PC-9 (cell line): ENCODE results near the gene VSIG8. TPM values are rescaled to one million over a fixed set of nuclear protein-coding genes. Genes with fewer than 3 reads are reported as not detected.

ENCODE experiments used
- BruUV-seq: library from RNA; stranded (reverse); fragments of 400-500 nt; replicated peaks from 2 replicates; lab custom pipeline; 2021; lab: Mats Ljungman, UMichigan
- CTCF ChIA-PET: fragments of 300-600 bp; sonication (Branson Sonifier 250); formaldehyde crosslinking; loops from one replicate; lab custom pipeline; 2022; ENCODE audit warnings: antibody characterized with exemption; lab: Charles Lee
- POLR2A ChIA-PET: fragments of 300-600 bp; sonication (Branson Sonifier 250); formaldehyde crosslinking; loops from one replicate; lab custom pipeline; 2022; ENCODE audit warnings: antibody characterized with exemption; ENCODE audit not compliant: unreplicated experiment; lab: Charles Lee
- DNase-seq, 2 experiments: peaks; one replicate each; pipeline versions ENCODE4 v3.0.0 to v3.0.0-alpha.2; 2015 to 2022; ENCODE audit warnings: mixed read lengths in 1 of 2
- H2AFZ ChIP-seq: fragments of 200-600 bp; sonication (generic); 2 replicates; pipeline ENCODE4 v1.8.1; 2017; ENCODE audit warnings: antibody characterized with exemption
- H3F3A ChIP-seq: fragments of 200-600 bp; sonication (generic); 2 replicates; pipeline ENCODE4 v1.8.1; 2017; ENCODE audit warnings: antibody characterized with exemption, mild to moderate bottlenecking, low read depth; ENCODE audit not compliant: insufficient read depth
- H3K27ac ChIP-seq: fragments of 200-600 bp; sonication (generic); 2 replicates; pipeline ENCODE4 v1.6.1; 2016; ENCODE audit warnings: mixed run types
- H3K27me3 ChIP-seq: fragments of 200-600 bp; sonication (generic); 2 replicates; pipeline ENCODE4 v1.6.1; 2016; ENCODE audit warnings: low read depth, mixed run types; ENCODE audit not compliant: insufficient read depth
- H3K36me3 ChIP-seq: fragments of 200-600 bp; sonication (generic); 2 replicates; pipeline ENCODE4 v1.6.1; 2016; ENCODE audit warnings: low read depth, mixed run types
- H3K4me1 ChIP-seq: fragments of 200-600 bp; sonication (generic); replicated peaks from 2 replicates; pipeline ENCODE4 v1.6.1; 2016; ENCODE audit warnings: mixed run types; ENCODE audit not compliant: insufficient read depth
- H3K4me2 ChIP-seq: fragments of 200-600 bp; sonication (generic); 2 replicates; pipeline ENCODE4 v1.6.1; 2017; ENCODE audit warnings: mixed run types
- H3K4me3 ChIP-seq: fragments of 200-600 bp; sonication (generic); 2 replicates; pipeline ENCODE4 v1.6.1; 2016; ENCODE audit warnings: mixed run types
- H3K79me2 ChIP-seq: fragments of 200-600 bp; sonication (generic); 2 replicates; pipeline ENCODE4 v1.6.1; 2017; ENCODE audit warnings: low read depth, mixed run types
- H3K9me2 ChIP-seq: fragments of 200-600 bp; sonication (generic); 2 replicates; pipeline ENCODE4 v1.8.1; 2017; ENCODE audit warnings: mild to moderate bottlenecking; ENCODE audit not compliant: insufficient read depth
- H3K9me3 ChIP-seq: fragments of 200-600 bp; sonication (generic); 2 replicates; pipeline ENCODE4 v1.8.1; 2016; ENCODE audit warnings: low read depth; ENCODE audit not compliant: insufficient read depth
- H4K20me1 ChIP-seq: fragments of 200-600 bp; sonication (generic); 2 replicates; pipeline ENCODE4 v1.8.1; 2017; ENCODE audit not compliant: insufficient read depth
- EZH2 ChIP-seq: fragments of 200-600 bp; sonication (generic); IDR thresholded peaks from 2 replicates; pipeline ENCODE4 v1.8.0; 2017; ENCODE audit warnings: antibody characterized with exemption, low read depth
- intact Hi-C: fragments of 100-400 bp; cut with micrococcal nuclease; formaldehyde crosslinking; loops from one replicate; pipeline ENCODE4 v1.10.0; 2022; ENCODE audit not compliant: unreplicated experiment
- total RNA-seq: library from RNA; stranded (reverse); gene quantifications from 2 replicates; pipeline ENCODE4 v1.2.3, GENCODE V29; 2021
- TF ChIP-seq, protein P1 (sequence below): fragments of 200-600 bp; sonication (generic); conservative IDR thresholded peaks from 2 replicates; pipeline ENCODE4 v1.6.1; 2017; ENCODE audit warnings: mixed run types, antibody characterized with exemption, mild to moderate bottlenecking, moderate library complexity

Gene VSIG8
- total RNA-seq, 1 experiment from 2014 or later = not detected

DNA sequence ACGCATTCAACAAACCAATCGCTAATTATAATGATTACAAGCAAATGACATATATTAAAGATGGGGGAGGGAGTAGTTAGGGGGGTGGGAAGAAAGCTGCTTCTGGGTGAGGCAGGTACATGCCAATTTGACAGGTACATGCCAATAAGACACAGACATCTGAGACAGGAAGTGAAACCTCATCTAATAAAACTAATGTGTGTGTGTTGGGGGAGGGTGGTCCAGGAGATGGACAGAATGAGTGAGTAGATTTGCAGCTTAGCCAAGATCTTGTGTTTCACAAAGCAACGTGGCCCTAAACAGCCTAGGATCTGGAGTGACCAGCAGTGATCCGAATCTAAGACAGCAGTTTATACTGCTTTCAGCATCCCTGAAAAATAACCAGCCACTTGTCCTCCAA, 26.7 kb upstream of the VSIG8 start:
- H3K4me1 ChIP-seq = peaks cover 26% of the 10 kb centered on the region
- ChIA-PET CTCF (interaction anchor here (0.7 to 4.8 kb wide), 3 partner anchors 82 to 131 kb away, joined by 7 to 46 read pairs (median 9); no protein-coding TSS in a partner anchor), POLR2A (interaction anchor here (0.6 kb wide), 1 partner anchor 50 kb away, joined by 7 read pairs; no protein-coding TSS in a partner anchor)
- H3K27ac ChIP-seq = peak overlapping the region; percentile 74
- no peaks in the 10 kb centered on the region for H3K9me3 ChIP-seq
- TF ChIP-seq, protein P1, sequence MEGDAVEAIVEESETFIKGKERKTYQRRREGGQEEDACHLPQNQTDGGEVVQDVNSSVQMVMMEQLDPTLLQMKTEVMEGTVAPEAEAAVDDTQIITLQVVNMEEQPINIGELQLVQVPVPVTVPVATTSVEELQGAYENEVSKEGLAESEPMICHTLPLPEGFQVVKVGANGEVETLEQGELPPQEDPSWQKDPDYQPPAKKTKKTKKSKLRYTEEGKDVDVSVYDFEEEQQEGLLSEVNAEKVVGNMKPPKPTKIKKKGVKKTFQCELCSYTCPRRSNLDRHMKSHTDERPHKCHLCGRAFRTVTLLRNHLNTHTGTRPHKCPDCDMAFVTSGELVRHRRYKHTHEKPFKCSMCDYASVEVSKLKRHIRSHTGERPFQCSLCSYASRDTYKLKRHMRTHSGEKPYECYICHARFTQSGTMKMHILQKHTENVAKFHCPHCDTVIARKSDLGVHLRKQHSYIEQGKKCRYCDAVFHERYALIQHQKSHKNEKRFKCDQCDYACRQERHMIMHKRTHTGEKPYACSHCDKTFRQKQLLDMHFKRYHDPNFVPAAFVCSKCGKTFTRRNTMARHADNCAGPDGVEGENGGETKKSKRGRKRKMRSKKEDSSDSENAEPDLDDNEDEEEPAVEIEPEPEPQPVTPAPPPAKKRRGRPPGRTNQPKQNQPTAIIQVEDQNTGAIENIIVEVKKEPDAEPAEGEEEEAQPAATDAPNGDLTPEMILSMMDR = no peak
- TF ChIP-seq EZH2 = no peak
- H3K79me2 ChIP-seq = no peaks in the 10 kb centered on the region
- no peak overlapping the region for H3K4me3 ChIP-seq
- H3K27me3 ChIP-seq = no peaks in the 10 kb centered on the region
- DNase-seq = no peak
- no TSS peak for BruUV-seq
- intact Hi-C loops = no loop called here
- H3F3A ChIP-seq = peaks cover 9% of the 10 kb centered on the region
- H2AFZ ChIP-seq = no peak overlapping the region
- H3K9me2 ChIP-seq = no peaks in the 10 kb centered on the region
- no peaks in the 10 kb centered on the region for H4K20me1 ChIP-seq
- peak overlapping the region; percentile 39 for H3K4me2 ChIP-seq
- no peaks in the 10 kb centered on the region for H3K36me3 ChIP-seq

DNA sequence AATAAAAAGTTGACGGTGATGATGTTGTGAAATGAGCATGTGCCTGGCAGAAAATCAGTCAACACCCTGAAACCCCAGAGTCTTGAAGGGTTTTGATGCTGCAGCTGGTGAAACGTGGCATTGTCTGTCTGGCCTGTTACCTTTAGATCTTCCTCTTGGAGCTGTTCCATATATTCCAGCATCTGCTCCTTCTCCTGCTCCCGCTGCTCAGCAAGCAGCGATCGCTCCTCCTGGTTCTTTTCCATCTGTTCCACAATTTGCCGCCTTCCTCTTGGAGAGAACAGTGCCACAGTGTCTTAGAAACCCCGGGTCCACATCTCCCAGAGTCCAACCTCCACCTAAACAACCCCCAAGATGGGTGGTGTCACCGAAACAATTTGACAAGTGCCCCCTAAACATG, 21.8 kb upstream of the VSIG8 start:
- Histone ChIP-seq H2AFZ (no peak overlapping the region), H3F3A (peaks cover 39% of the 10 kb centered on the region), H3K79me2 (no peaks in the 10 kb centered on the region), H3K9me3 (no peaks in the 10 kb centered on the region), H4K20me1 (no peaks in the 10 kb centered on the region), H3K27me3 (no peaks in the 10 kb centered on the region), H3K27ac (no peak overlapping the region), H3K4me3 (no peak overlapping the region), H3K9me2 (no peaks in the 10 kb centered on the region), H3K4me1 (peaks cover 50% of the 10 kb centered on the region), H3K36me3 (no peaks in the 10 kb centered on the region; the same call in 1 of the 2 replicates), H3K4me2 (no peak overlapping the region)
- POLR2A ChIA-PET = no interaction called here
- CTCF ChIA-PET = no interaction called here
- no TSS peak for BruUV-seq
- DNase-seq = no peak
- intact Hi-C loops = no loop called here
- no peak for TF ChIP-seq EZH2
- TF ChIP-seq, protein P1 = no peak

DNA sequence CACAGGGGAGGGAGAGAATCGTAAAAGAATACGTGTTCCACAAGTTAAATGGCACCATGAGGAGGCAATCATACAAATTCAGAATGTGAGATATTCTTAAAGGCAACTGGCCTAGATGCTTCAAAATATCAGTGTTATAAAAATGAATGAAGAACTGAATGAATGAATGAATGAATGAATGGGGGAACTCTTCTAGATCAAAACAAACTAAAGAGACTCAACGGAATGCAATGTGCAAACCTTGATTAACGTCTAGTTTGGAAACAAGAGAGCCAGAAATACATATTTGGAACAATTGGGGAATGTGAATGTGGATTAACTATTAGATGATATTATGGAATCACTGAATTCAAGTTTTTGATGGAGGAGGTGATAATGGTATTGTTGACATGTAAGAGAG, 20.7 kb upstream of the VSIG8 start:
- Histone ChIP-seq H3K79me2 (no peaks in the 10 kb centered on the region), H2AFZ (no peak overlapping the region), H3K36me3 (no peaks in the 10 kb centered on the region; the same call in 1 of the 2 replicates), H3K4me3 (no peak overlapping the region), H3K27ac (peak overlapping the region; percentile 98), H3K4me1 (peaks cover 53% of the 10 kb centered on the region), H3K27me3 (no peaks in the 10 kb centered on the region), H3K9me3 (no peaks in the 10 kb centered on the region), H4K20me1 (no peaks in the 10 kb centered on the region), H3K9me2 (no peaks in the 10 kb centered on the region), H3K4me2 (peak overlapping the region; percentile 70), H3F3A (peaks cover 43% of the 10 kb centered on the region)
- DNase-seq = no peak
- TF ChIP-seq EZH2 = no peak
- TF ChIP-seq, protein P1 = no peak
- ChIA-PET CTCF (no interaction called here), POLR2A (no interaction called here)
- intact Hi-C loops = no loop called here
- no TSS peak for BruUV-seq
